ENCODE measurements around the gene OTOR.

DNA sequence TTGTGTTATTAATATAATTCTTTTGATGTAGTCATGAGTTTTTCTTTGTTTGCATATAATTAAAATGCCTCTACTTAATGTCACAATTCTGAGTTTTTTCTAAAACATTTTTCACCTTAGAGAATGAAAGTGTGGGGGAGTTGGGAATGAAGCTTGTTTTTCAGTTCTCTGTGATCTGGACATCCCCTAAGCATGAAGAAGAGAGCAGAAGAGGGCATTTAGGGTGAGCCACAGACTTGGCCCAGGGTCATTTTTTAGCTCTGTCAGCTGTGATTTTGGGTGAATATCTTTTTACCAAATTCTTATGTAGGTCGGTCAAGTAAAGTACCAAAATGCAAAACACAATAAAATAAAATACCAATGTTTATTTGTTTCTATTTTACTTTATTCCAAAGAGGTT, 3.9 kb downstream of the OTOR start:
- no peak for TF ChIP-seq CTCF (IDR thresholded peaks at IDR 0.05)
- TF ChIP-seq POLR2A (IDR thresholded peaks at IDR 0.05), result no peak

Data from adrenal gland (tissue), 5 donors.